Measurements from ENCODE around the gene MDH1B.
"Not testable (repeated sequence)": the region's sequence is repeated elsewhere in the genome, so short reads cannot be mapped to it uniquely, and the experiment has no call there.

Gene MDH1B

DNA sequence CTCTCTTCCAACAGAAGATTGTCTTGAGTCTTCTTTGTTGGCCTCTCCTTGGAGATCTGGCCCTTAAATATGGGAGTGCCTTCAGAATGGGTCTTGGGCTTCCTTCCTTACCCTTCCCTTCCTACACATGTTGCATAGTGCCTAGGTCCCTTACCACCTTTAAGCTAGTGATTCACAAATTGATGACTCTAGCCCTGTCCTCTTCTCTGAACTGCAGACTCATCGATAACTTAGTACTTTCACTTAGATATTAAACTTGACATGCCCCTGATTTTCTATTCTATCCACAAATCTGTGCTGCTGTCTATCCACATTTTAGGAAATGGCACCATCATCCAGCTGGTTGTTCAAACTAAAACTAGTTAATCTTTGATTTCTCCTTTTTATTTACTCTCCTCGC is 37.8 kb downstream of the MDH1B start:
- no peak for TF ChIP-seq CTCF (IDR thresholded peaks at IDR 0.05)
- no peak for TF ChIP-seq ZFX (IDR thresholded peaks at IDR 0.05; ENCODE audit: borderline replicate concordance)
- H3K27ac ChIP-seq: no peak overlapping the region

DNA sequence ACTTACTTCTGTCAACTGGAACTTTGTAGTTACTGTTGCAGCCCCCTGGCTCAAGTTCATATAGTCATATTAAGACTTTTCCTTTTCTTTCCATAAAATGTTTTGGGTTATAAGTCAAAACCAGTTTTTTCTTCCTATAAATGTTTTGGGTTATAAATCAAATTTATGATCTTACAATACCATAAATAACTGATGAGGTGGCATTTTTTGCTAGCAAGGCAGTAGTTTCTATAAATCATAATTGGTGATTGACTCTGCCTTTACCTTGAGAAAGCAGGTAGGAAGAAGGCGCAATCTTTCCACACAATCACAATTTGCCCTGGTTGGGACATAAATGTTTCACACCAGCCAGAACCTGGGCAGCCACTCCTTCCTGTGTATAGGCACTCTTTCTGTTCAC is 41.8 kb downstream of the MDH1B start:
- TF ChIP-seq ZFX (IDR thresholded peaks at IDR 0.05; ENCODE audit: borderline replicate concordance): no peak
- TF ChIP-seq CTCF (IDR thresholded peaks at IDR 0.05): no peak
- H3K27ac ChIP-seq: no peak overlapping the region

- H3K27ac ChIP-seq: no peak overlapping the region
- TF ChIP-seq CTCF (IDR thresholded peaks at IDR 0.05): no peak
- TF ChIP-seq ZFX (IDR thresholded peaks at IDR 0.05; ENCODE audit: borderline replicate concordance): no peak
These were observed 43.7 kb downstream of the MDH1B start for GRCh38 chr2:206721256-206721920.

DNA sequence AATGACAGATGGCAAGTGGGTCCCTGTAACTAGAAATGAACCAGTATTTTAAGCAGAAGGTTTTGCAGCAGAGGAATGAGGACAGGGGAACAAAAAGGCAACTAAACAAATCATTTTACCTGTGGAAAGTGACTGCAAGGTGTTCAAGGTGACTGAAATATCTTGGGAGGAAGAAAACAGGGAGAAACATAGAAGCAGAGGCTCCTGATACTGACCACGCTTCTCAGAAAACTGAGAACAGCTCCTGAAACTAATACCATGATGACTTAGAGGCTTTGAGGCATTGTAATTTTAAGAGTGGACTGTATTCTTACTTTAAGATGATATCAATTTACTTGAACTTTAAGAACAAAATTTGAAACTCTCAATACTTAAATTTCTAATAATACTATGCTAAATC is 46.8 kb downstream of the MDH1B start, which contains the start of gene DYTN:
DYTN (minus strand) TSS at position 101 of the 400 bp plus-strand sequence. CDS start 117 bp downstream, outside the sequence.
- no peak for TF ChIP-seq CTCF (IDR thresholded peaks at IDR 0.05)
- TF ChIP-seq ZFX (IDR thresholded peaks at IDR 0.05; ENCODE audit: borderline replicate concordance): no peak
- no peak within 1 kb of the TSS for H3K27ac ChIP-seq

DNA sequence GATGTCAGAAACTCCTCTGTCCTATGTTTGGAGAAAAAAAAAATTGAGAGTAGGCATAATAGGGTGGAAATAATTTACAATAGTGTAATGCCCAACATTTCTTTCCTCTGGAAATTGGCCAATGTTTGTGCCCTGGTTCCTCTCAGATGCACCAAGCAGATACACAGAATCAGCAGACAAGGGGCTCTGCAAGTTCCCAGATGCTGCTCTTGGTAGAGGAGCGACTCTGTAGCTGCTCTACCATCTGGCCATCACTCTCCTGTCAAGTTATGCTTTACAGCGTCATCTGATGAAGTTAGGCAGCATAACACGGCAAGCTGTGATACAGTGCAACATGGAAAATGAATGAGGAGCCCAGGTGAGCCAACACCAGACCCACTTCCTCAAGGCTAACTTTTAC is 48.5 kb downstream of the MDH1B start:
- no peak for TF ChIP-seq CTCF (IDR thresholded peaks at IDR 0.05)
- TF ChIP-seq ZFX (IDR thresholded peaks at IDR 0.05; ENCODE audit: borderline replicate concordance): no peak
- no peak overlapping the region for H3K27ac ChIP-seq

DNA sequence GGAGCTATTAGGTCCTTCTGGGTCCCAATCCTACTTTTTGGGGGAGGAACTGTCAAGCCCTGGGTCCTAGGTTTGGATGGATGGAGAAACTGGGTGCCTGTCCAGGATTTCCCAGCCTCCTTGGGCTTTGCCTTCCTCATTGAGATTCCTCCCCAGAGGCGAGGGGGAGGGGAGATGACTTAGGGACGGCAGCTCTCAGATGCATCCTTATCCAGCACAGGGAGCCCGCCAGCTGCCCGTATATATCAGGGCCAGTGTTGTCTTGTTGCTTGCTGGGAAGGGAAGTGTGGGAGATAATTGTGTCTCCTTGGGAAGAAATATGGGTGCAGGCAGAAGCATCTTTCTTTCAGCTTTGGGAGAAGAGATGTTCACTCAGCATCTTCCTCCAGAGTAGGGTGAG is 49.9 kb downstream of the MDH1B start:
- not testable (repeated sequence) for H3K27ac ChIP-seq

DNA sequence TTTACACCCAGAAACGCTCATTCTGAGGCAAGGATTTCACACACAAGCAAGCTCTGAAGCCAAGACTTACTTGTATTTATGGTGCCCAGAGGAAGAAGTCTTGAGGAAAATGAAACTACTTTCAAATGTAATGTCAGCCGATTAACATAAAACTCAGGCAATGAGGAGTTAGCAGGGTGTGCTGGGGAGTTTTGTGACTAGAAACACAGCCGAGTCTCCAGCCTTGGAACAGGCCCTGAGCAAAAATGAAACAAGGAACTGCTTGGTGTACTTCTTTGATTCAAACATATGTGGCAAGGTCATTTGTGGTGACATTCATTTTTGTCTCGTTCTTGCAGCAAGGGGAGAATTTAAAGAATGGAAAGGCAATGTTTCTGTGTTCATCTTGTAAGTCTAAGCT is 51.4 kb downstream of the MDH1B start:
- TF ChIP-seq CTCF (IDR thresholded peaks at IDR 0.05) (no peak), ZFX (IDR thresholded peaks at IDR 0.05; ENCODE audit: borderline replicate concordance) (no peak)
- no peak overlapping the region for H3K27ac ChIP-seq

- TF ChIP-seq CTCF (IDR thresholded peaks at IDR 0.05): no peak
- no peak for TF ChIP-seq ZFX (IDR thresholded peaks at IDR 0.05; ENCODE audit: borderline replicate concordance)
- H3K27ac ChIP-seq: no peak overlapping the region
These were observed 56.8 kb downstream of the MDH1B start for GRCh38 chr2:206708286-206708685.

Measured in 22Rv1 (cell line).